OCI-LY7 (cell line): Measurements from ENCODE around the gene CDHR2. TPM values are rescaled to one million over a fixed set of nuclear protein-coding genes. Genes with fewer than 3 reads are reported as not detected.

Experiments used
- BruUV-seq: library from RNA; stranded (reverse); fragments of 400-500 nt; replicated peaks from 2 replicates; lab custom pipeline; 2021; lab: Mats Ljungman, UMichigan
- CTCF ChIA-PET: fragments of 300-600 bp; sonication (Branson Sonifier 250); formaldehyde crosslinking; loops from one replicate; lab custom pipeline; 2022; ENCODE audit warnings: antibody characterized with exemption; ENCODE audit not compliant: unreplicated experiment; lab: Charles Lee
- POLR2A ChIA-PET: fragments of 300-600 bp; sonication (Branson Sonifier 250); formaldehyde crosslinking; loops from one replicate; lab custom pipeline; 2022; ENCODE audit warnings: antibody characterized with exemption; lab: Charles Lee
- DNase-seq: peaks from one replicate; pipeline ENCODE4 v3.0.0-alpha.2; 2015; ENCODE audit warnings: low spot score
- H2AFZ ChIP-seq: fragments of 200-600 bp; sonication (generic), shearing (Covaris generic); 2 replicates; pipeline ENCODE4 v1.6.1; 2014; ENCODE audit warnings: mild to moderate bottlenecking, antibody characterized with exemption, low read length, moderate library complexity
- H3K27ac ChIP-seq: fragments of 200-600 bp; sonication (generic); 2 replicates; pipeline ENCODE4 v1.5.1; 2014; ENCODE audit warnings: mixed run types, low read depth, mild to moderate bottlenecking, moderate library complexity, low read length, inconsistent platforms; ENCODE audit not compliant: poor library complexity, severe bottlenecking
- H3K36me3 ChIP-seq: fragments of 200-600 bp; sonication (generic); 2 replicates; pipeline ENCODE4 v1.6.1; 2014; ENCODE audit warnings: mild to moderate bottlenecking, antibody characterized with exemption, low read length, moderate library complexity, mixed read lengths; ENCODE audit not compliant: insufficient read depth
- H3K4me1 ChIP-seq: fragments of 200-600 bp; sonication (generic); 2 replicates; pipeline ENCODE4 v1.5.1; 2014; ENCODE audit warnings: mild to moderate bottlenecking, low read length; ENCODE audit not compliant: insufficient read depth, poor library complexity, severe bottlenecking
- H3K4me2 ChIP-seq: fragments of 200-600 bp; sonication (generic); 2 replicates; pipeline ENCODE4 v1.6.1; 2014; ENCODE audit warnings: mild to moderate bottlenecking, low read length
- H3K4me3 ChIP-seq: fragments of 200-600 bp; sonication (generic); 2 replicates; pipeline ENCODE4 v1.5.1; 2014; ENCODE audit warnings: mild to moderate bottlenecking, low read depth, low read length; ENCODE audit not compliant: poor library complexity, severe bottlenecking
- H3K79me2 ChIP-seq: fragments of 200-600 bp; sonication (generic); 2 replicates; pipeline ENCODE4 v1.6.1; 2016; ENCODE audit warnings: low read depth, mild to moderate bottlenecking, low read length, moderate library complexity, mixed read lengths; ENCODE audit not compliant: insufficient read depth
- H3K9me2 ChIP-seq: fragments of 200-600 bp; sonication (generic); 2 replicates; pipeline ENCODE4 v1.6.1; 2016; ENCODE audit warnings: mild to moderate bottlenecking, low read length, mixed read lengths; ENCODE audit not compliant: insufficient read depth
- H3K9me3 ChIP-seq: fragments of 200-600 bp; sonication (generic); 2 replicates; pipeline ENCODE4 v1.6.1; 2014; ENCODE audit warnings: mild to moderate bottlenecking, mixed run types, low read length, mixed read lengths
- H4K20me1 ChIP-seq: fragments of 200-600 bp; sonication (generic); 2 replicates; pipeline ENCODE4 v1.6.1; 2014; ENCODE audit warnings: mild to moderate bottlenecking, antibody characterized with exemption, low read length, moderate library complexity, mixed read lengths; ENCODE audit not compliant: insufficient read depth
- CTCF ChIP-seq: fragments of 200-600 bp; sonication (generic); conservative IDR thresholded peaks from 2 replicates; pipeline ENCODE4 v1.5.1; 2014; ENCODE audit warnings: mild to moderate bottlenecking, antibody characterized with exemption, low read length, moderate library complexity, mixed read lengths
- EZH2phosphoT487 ChIP-seq: fragments of 200-600 bp; sonication (generic); IDR thresholded peaks from 2 replicates; pipeline ENCODE4 v1.6.1; 2018; ENCODE audit warnings: low read depth, borderline replicate concordance, mild to moderate bottlenecking, mixed run types, antibody characterized with exemption, low read length, moderate library complexity, mixed read lengths
- intact Hi-C: fragments of 100-400 bp; cut with micrococcal nuclease; formaldehyde crosslinking; loops from one replicate; pipeline ENCODE4 v1.10.0; 2022; ENCODE audit not compliant: unreplicated experiment
- total RNA-seq, 2 experiments: library from RNA; depleted of rRNA in 1 of 2; stranded (reverse); fragments of >200 nt in 1 of 2; shearing (Covaris generic) in 1 of 2; gene quantifications; 2 replicates each; pipeline ENCODE4 v1.2.3, GENCODE V29; 2014 to 2022

The CDHR2 gene
- total RNA-seq, 2 experiments from 2014 or later: 0.25 to 3.8 TPM

DNA sequence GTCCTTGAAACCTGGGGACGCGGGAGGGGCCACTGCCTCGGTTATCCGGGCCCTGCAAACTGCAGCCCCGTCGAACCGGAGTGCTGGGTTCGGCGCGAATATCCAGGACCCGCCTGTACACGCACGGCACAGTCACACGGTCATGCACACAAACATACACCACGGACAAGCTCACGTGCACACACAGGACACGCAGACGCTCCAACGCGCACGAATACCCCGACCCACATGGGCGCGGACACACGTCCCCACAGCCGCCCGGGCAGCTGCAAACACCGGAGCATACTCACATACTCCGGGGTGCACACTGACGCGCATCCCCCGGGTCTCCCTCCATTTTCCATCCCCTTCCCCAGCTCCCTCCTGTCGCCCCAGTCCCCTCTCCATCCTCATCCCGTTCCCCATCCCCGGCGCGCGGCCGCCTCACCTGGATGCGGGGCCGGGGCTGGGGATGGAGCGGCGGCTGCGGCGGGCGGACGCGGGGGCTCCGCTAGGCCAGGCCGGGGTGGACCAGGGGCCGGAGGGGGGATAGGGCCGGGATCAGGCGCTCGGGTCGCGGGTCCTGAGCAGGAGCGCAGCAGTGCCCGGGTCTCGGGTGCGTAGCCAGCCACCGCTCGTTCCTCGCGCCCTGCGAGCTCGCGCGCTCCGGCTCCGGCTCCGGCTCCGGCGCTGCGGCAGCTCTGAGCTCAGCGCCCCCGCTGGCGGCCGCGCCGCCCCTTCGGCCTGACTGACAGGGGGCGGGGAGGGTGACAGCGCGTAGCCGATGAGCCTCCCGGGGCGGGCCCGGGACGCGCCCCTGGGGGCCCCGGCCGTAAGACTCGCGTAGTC, 80.9 kb downstream of the CDHR2 start, which contains the start of the genes EIF4E1B and SNCB:
EIF4E1B (plus strand) TSS at position 823 of the 828 bp plus-strand sequence. CDS start 12,113 bp downstream, outside the sequence.
SNCB (minus strand) TSS at position 682 of the 828 bp plus-strand sequence. CDS start 880 bp downstream, outside the sequence.
- no TSS peak for BruUV-seq
- H2AFZ ChIP-seq: peak within 1 kb of the TSS; percentile 97
- no peaks in the 10 kb centered on the region for H4K20me1 ChIP-seq
- no peaks in the 10 kb centered on the region for H3K9me3 ChIP-seq
- H3K9me2 ChIP-seq: no peaks in the 10 kb centered on the region
- peak within 1 kb of the TSS; percentile 47 for H3K27ac ChIP-seq
- H3K4me3 ChIP-seq: peak within 1 kb of the TSS; percentile 72
- POLR2A ChIA-PET: interaction anchor here (0.6 to 1.6 kb wide), 11 partner anchors 8 to 561 kb away, joined by 3 to 8 read pairs (median 4); partner anchors contain the start of gene TSPAN17
- TF ChIP-seq EZH2phosphoT487 (no peak), CTCF (0 out of 2 replicates have a peak, but pooled peaks have one; percentile 23)
- no peaks in the 10 kb centered on the region; the same call in 1 of the 2 replicates for H3K79me2 ChIP-seq
- peaks cover 66% of the 10 kb centered on the region for H3K4me1 ChIP-seq
- intact Hi-C loops: loop anchor here (1.0 kb wide), 1 partner anchor 17 kb away; the partner anchor contains the start of gene TSPAN17
- peak; percentile 84 for DNase-seq
- no peaks in the 10 kb centered on the region for H3K36me3 ChIP-seq
- peak within 1 kb of the TSS; percentile 99 for H3K4me2 ChIP-seq
- CTCF ChIA-PET: interaction anchor here (1.0 kb wide), 1 partner anchor 31 kb away, joined by 4 read pairs; no protein-coding TSS in a partner anchor

DNA sequence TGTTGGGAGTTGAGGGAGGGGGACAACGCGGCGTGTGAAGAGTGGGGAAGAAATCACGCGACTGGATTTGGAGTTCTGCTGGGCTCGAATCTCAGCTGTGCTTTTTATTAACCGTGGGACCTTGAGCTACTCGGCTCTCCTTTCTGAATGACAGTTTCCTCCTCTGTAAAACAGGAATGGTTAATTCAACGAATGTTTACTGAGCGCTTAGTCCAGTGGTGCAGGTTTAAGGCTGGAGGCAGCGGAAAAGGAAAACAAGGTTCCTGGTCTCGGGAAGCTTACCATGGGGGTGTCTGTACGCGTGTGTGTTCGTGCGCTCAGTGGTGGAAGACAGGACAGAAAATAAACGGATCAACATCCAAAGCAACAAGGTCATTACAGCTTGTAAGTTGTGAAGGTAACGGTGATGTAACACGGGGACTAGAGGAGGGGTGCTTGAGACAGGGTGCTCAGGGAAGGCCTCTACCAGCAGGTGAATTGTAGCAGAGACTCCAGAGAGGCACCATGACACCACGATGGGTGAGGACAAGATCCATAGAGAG, 81.6 kb downstream of the CDHR2 start:
- no peaks in the 10 kb centered on the region for H3K36me3 ChIP-seq
- H3K9me2 ChIP-seq: no peaks in the 10 kb centered on the region
- H3K79me2 ChIP-seq: no peaks in the 10 kb centered on the region; the same call in 1 of the 2 replicates
- no peaks in the 10 kb centered on the region for H4K20me1 ChIP-seq
- H3K9me3 ChIP-seq: no peaks in the 10 kb centered on the region
- CTCF ChIA-PET: interaction anchor here (1.0 kb wide), 1 partner anchor 30 kb away, joined by 4 read pairs; no protein-coding TSS in a partner anchor
- BruUV-seq: no TSS peak
- peaks cover 70% of the 10 kb centered on the region for H3K4me1 ChIP-seq
- POLR2A ChIA-PET: interaction anchor here (0.7 to 1.6 kb wide), 8 partner anchors 9 to 560 kb away, joined by 3 to 8 read pairs (median 4); partner anchors contain the start of gene TSPAN17
- peak overlapping the region; percentile 47 for H3K27ac ChIP-seq
- TF ChIP-seq EZH2phosphoT487 (no peak), CTCF (no peak)
- peak overlapping the region; percentile 72 for H3K4me3 ChIP-seq
- peak overlapping the region; percentile 99 for H3K4me2 ChIP-seq
- H2AFZ ChIP-seq: peak overlapping the region; percentile 97
- peak; percentile 19 for DNase-seq
- intact Hi-C loops: loop anchor here (1.0 kb wide), 1 partner anchor 17 kb away; the partner anchor contains the start of gene TSPAN17
